ENCODE measurements around the gene MLNR.

MLNR gene

GRCh38 chr13:49218493-49219051, 1.6 kb upstream of the MLNR start:
- WGBS = 20% methylated on average over 25 of the region's 25 CpGs
- Histone ChIP-seq H3K27me3 (ENCODE audit: control insufficient read depth in 1 of 2, insufficient read depth in 1 of 2, low read length in 2 of 2) (peaks cover 64 to 67% of the 10 kb centered on the region in 2 experiments), H2BK15ac (ENCODE audit: low read depth, poor library complexity, severe bottlenecking) (no peak overlapping the region)

GRCh38 chr13:49219647-49220035, 497 bp upstream of the MLNR start:
- Histone ChIP-seq H2BK5ac (ENCODE audit: low read depth, low read length, poor library complexity, severe bottlenecking) (no peak overlapping the region), H3K23ac (ENCODE audit: low read length in 2 of 2) (peak overlapping the region in 1 of 2 experiments; percentile 17), H3K4ac (ENCODE audit: low read depth in 1 of 2, low read length in 2 of 2) (no peak overlapping the region), H3K14ac (ENCODE audit: low read length in 2 of 2) (no peak overlapping the region), H4K8ac (ENCODE audit: low read length) (no peak overlapping the region), H2BK15ac (ENCODE audit: low read depth, poor library complexity, severe bottlenecking) (no peak overlapping the region), H3K79me1 (replicated peaks; ENCODE audit: low read length, poor library complexity, severe bottlenecking) (no peaks in the 10 kb centered on the region), H3K9me3 (ENCODE audit: control insufficient read depth, low read length) (no peaks in the 10 kb centered on the region), H3K18ac (ENCODE audit: low read depth in 1 of 2, low read length in 2 of 2) (no peak overlapping the region), H3K27me3 (ENCODE audit: control insufficient read depth in 1 of 2, insufficient read depth in 1 of 2, low read length in 2 of 2) (peaks cover 75 to 76% of the 10 kb centered on the region in 2 experiments), H3K9ac (ENCODE audit: low read length) (no peak overlapping the region), H3K36me3 (ENCODE audit: control insufficient read depth in 1 of 2, insufficient read depth in 2 of 2, low read depth in 1 of 2, low read length in 2 of 2) (peaks cover 0 to 4% of the 10 kb centered on the region in 2 experiments), H2AFZ (ENCODE audit: low read depth, low read length) (no peak overlapping the region), H2AK5ac (ENCODE audit: low read length, severe bottlenecking) (no peak overlapping the region), H3K4me1 (ENCODE audit: control insufficient read depth, insufficient read depth, low read depth, low read length) (peaks cover 20% of the 10 kb centered on the region), H3K27ac (ENCODE audit: low read length, poor library complexity, severe bottlenecking) (no peak overlapping the region), H2BK120ac (ENCODE audit: low read depth, low read length) (no peak overlapping the region), H3K4me3 (ENCODE audit: insufficient read depth in 1 of 2, low read depth in 1 of 2, low read length in 2 of 2) (peak overlapping the region in 1 of 2 experiments; percentile 49), H3K4me2 (ENCODE audit: low read length, poor library complexity, severe bottlenecking) (peak overlapping the region; percentile 82), H4K91ac (ENCODE audit: low read length) (no peak overlapping the region), H2BK12ac (ENCODE audit: low read length in 2 of 2) (no peak overlapping the region)
- 18% methylated on average over 17 of the region's 17 CpGs for WGBS
- no peak for DNase-seq

More at GRCh38 chr13:49218493-49219051, 1.6 kb upstream of the MLNR start:
- Histone ChIP-seq H4K8ac (ENCODE audit: low read length) (no peak overlapping the region), H3K9me3 (ENCODE audit: control insufficient read depth, low read length) (no peaks in the 10 kb centered on the region), H3K4me1 (ENCODE audit: control insufficient read depth, insufficient read depth, low read depth, low read length) (peaks cover 20% of the 10 kb centered on the region), H3K4me3 (ENCODE audit: insufficient read depth in 1 of 2, low read depth in 1 of 2, low read length in 2 of 2) (no peak overlapping the region), H3K4ac (ENCODE audit: low read depth in 1 of 2, low read length in 2 of 2) (no peak overlapping the region), H3K9ac (ENCODE audit: low read length) (no peak overlapping the region), H2AK5ac (ENCODE audit: low read length, severe bottlenecking) (no peak overlapping the region), H3K27ac (ENCODE audit: low read length, poor library complexity, severe bottlenecking) (no peak overlapping the region), H4K91ac (ENCODE audit: low read length) (no peak overlapping the region), H2BK12ac (ENCODE audit: low read length in 2 of 2) (no peak overlapping the region), H2BK120ac (ENCODE audit: low read depth, low read length) (no peak overlapping the region), H3K14ac (ENCODE audit: low read length in 2 of 2) (no peak overlapping the region), H3K36me3 (ENCODE audit: control insufficient read depth in 1 of 2, insufficient read depth in 2 of 2, low read depth in 1 of 2, low read length in 2 of 2) (peaks cover 0 to 4% of the 10 kb centered on the region in 2 experiments), H3K23ac (ENCODE audit: low read length in 2 of 2) (peak overlapping the region in 1 of 2 experiments; percentile 57), H3K4me2 (ENCODE audit: low read length, poor library complexity, severe bottlenecking) (no peak overlapping the region), H3K18ac (ENCODE audit: low read depth in 1 of 2, low read length in 2 of 2) (no peak overlapping the region), H2AFZ (ENCODE audit: low read depth, low read length) (no peak overlapping the region), H2BK5ac (ENCODE audit: low read depth, low read length, poor library complexity, severe bottlenecking) (no peak overlapping the region), H3K79me1 (replicated peaks; ENCODE audit: low read length, poor library complexity, severe bottlenecking) (no peaks in the 10 kb centered on the region)
- peak; percentile 14 for DNase-seq

- Histone ChIP-seq H3K4me2 (ENCODE audit: low read length, poor library complexity, severe bottlenecking) (peak overlapping the region; percentile 35), H3K18ac (ENCODE audit: low read depth in 1 of 2, low read length in 2 of 2) (peak overlapping the region in 1 of 2 experiments; percentile 14), H2AK5ac (ENCODE audit: low read length, severe bottlenecking) (no peak overlapping the region), H3K4me1 (ENCODE audit: control insufficient read depth, insufficient read depth, low read depth, low read length) (peaks cover 20% of the 10 kb centered on the region), H4K8ac (ENCODE audit: low read length) (no peak overlapping the region), H3K27me3 (ENCODE audit: control insufficient read depth in 1 of 2, insufficient read depth in 1 of 2, low read length in 2 of 2) (peaks cover 80 to 84% of the 10 kb centered on the region in 2 experiments), H3K9ac (ENCODE audit: low read length) (no peak overlapping the region), H4K91ac (ENCODE audit: low read length) (no peak overlapping the region), H2BK15ac (ENCODE audit: low read depth, poor library complexity, severe bottlenecking) (no peak overlapping the region), H3K14ac (ENCODE audit: low read length in 2 of 2) (no peak overlapping the region), H3K36me3 (ENCODE audit: control insufficient read depth in 1 of 2, insufficient read depth in 2 of 2, low read depth in 1 of 2, low read length in 2 of 2) (peaks cover 0 to 4% of the 10 kb centered on the region in 2 experiments), H3K9me3 (ENCODE audit: control insufficient read depth, low read length) (no peaks in the 10 kb centered on the region), H3K27ac (ENCODE audit: low read length, poor library complexity, severe bottlenecking) (no peak overlapping the region), H3K4me3 (ENCODE audit: insufficient read depth in 1 of 2, low read depth in 1 of 2, low read length in 2 of 2) (peak overlapping the region; percentile 34 to 37), H3K79me1 (replicated peaks; ENCODE audit: low read length, poor library complexity, severe bottlenecking) (no peaks in the 10 kb centered on the region), H2BK5ac (ENCODE audit: low read depth, low read length, poor library complexity, severe bottlenecking) (no peak overlapping the region), H2AFZ (ENCODE audit: low read depth, low read length) (peak overlapping the region; percentile 67), H2BK12ac (ENCODE audit: low read length in 2 of 2) (no peak overlapping the region), H3K23ac (ENCODE audit: low read length in 2 of 2) (peak overlapping the region in 1 of 2 experiments; percentile 91), H3K4ac (ENCODE audit: low read depth in 1 of 2, low read length in 2 of 2) (no peak overlapping the region), H2BK120ac (ENCODE audit: low read depth, low read length) (no peak overlapping the region)
- 7% methylated on average over 61 of the region's 73 CpGs for WGBS
- DNase-seq = no peak
Measured at GRCh38 chr13:49220856-49221589, 885 bp downstream of the MLNR start.

GRCh38 chr13:49221590-49221965, 1.4 kb downstream of the MLNR start:
- no peak overlapping the region for H3K4me2 ChIP-seq (ENCODE audit: low read length, poor library complexity, severe bottlenecking)
- no peak overlapping the region for H3K27ac ChIP-seq (ENCODE audit: low read length, poor library complexity, severe bottlenecking)
- H2AFZ ChIP-seq (ENCODE audit: low read depth, low read length) = no peak overlapping the region
- H3K14ac ChIP-seq (ENCODE audit: low read length in 2 of 2) = no peak overlapping the region
- no peak overlapping the region for H2AK5ac ChIP-seq (ENCODE audit: low read length, severe bottlenecking)
- peaks cover 20% of the 10 kb centered on the region for H3K4me1 ChIP-seq (ENCODE audit: control insufficient read depth, insufficient read depth, low read depth, low read length)
- no peaks in the 10 kb centered on the region for H3K9me3 ChIP-seq (ENCODE audit: control insufficient read depth, low read length)
- no peak overlapping the region for H4K8ac ChIP-seq (ENCODE audit: low read length)
- H3K18ac ChIP-seq (ENCODE audit: low read depth in 1 of 2, low read length in 2 of 2) = no peak overlapping the region
- H2BK120ac ChIP-seq (ENCODE audit: low read depth, low read length) = no peak overlapping the region
- 79% methylated on average over 4 of the region's 4 CpGs for WGBS
- H3K79me1 ChIP-seq (replicated peaks; ENCODE audit: low read length, poor library complexity, severe bottlenecking) = no peaks in the 10 kb centered on the region
- no peak overlapping the region for H2BK5ac ChIP-seq (ENCODE audit: low read depth, low read length, poor library complexity, severe bottlenecking)
- H3K36me3 ChIP-seq (ENCODE audit: control insufficient read depth in 1 of 2, insufficient read depth in 2 of 2, low read depth in 1 of 2, low read length in 2 of 2) = peaks cover 0 to 4% of the 10 kb centered on the region in 2 experiments
- DNase-seq = no peak
- H4K91ac ChIP-seq (ENCODE audit: low read length) = no peak overlapping the region
- no peak overlapping the region for H3K4ac ChIP-seq (ENCODE audit: low read depth in 1 of 2, low read length in 2 of 2)
- H2BK12ac ChIP-seq (ENCODE audit: low read length in 2 of 2) = no peak overlapping the region
- no peak overlapping the region for H3K9ac ChIP-seq (ENCODE audit: low read length)
- no peak overlapping the region for H2BK15ac ChIP-seq (ENCODE audit: low read depth, poor library complexity, severe bottlenecking)
- H3K4me3 ChIP-seq (ENCODE audit: insufficient read depth in 1 of 2, low read depth in 1 of 2, low read length in 2 of 2) = no peak overlapping the region
- peaks cover 81 to 84% of the 10 kb centered on the region in 2 experiments for H3K27me3 ChIP-seq (ENCODE audit: control insufficient read depth in 1 of 2, insufficient read depth in 1 of 2, low read length in 2 of 2)
- H3K23ac ChIP-seq (ENCODE audit: low read length in 2 of 2) = no peak overlapping the region
